Stimulated activated CD4-positive, alpha-beta T cell treated with anti-CD3 and anti-CD28 coated beads, Interleukin-1b, Interleukin-23, amount 100 ng/mL, for 24 hours (primary cell): ENCODE results near the gene ZWINT.

Source experiments
- DNase-seq, 4 experiments: peaks; one replicate each; pipeline ENCODE4 v3.0.0-alpha.2; 2020; ENCODE audit warnings: low read depth in 4 of 4, low spot score in 1 of 4

ZWINT gene

DNA sequence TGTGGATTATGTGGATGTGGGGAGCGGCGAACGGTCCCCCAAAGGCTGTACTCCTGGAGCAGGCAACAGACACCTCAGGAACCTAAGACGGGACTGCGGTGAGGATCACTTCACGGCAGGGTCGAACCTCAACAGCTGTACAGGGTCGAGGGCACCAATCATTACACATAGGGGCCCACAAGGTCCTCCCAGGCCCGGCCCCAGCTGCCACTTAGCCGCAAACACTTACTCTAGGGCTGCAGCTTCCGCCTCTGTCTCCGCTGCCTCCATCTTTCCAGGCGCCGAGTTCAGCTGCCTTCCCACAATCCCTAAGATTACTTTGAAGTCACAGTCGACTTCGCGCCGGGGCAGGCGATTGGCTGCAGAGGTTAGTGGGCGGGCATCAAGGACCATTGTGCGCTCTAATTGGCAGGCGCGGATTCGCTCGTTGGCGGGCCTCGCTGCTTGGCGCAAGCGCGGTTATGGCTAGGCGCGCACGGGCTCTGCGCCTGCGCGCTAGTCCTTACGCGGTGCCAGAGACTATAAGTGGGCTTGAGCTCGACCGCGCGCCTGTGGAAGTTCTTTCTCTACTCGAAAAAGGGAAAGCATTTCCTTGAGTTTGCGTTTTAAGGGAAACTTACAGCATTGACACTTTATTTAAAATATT lies at the start of gene ZWINT:
Gene ZWINT (minus strand): TSS at position 293 of the 646 bp plus-strand sequence. CDS start 23 bp downstream, at position 270.
- DNase-seq: peak; percentile 76 to 88 (median 83)

DNA sequence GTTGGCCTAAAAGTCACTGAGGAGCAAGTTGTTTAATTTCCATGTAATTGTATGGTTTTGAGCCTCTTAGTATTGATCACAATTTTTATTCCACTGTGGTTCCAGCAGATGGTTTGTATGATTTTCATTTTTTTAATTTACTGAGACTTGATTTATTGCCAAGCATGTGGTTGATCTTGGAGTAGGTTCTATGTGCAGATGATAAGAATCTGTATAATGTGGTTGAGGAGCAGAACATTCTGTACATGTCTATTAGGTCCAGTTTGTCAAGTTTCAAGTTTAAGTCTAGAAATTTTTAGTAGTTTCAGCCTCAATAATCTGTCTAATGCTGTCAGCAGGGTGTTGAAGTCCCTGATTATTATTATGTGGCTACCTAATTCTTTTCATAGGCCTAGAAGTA lies 22.7 kb upstream of the ZWINT start:
- DNase-seq: no peak

GRCh38 chr10:56370217-56371113 lies 9.4 kb upstream of the ZWINT start:
- DNase-seq: no peak

DNA sequence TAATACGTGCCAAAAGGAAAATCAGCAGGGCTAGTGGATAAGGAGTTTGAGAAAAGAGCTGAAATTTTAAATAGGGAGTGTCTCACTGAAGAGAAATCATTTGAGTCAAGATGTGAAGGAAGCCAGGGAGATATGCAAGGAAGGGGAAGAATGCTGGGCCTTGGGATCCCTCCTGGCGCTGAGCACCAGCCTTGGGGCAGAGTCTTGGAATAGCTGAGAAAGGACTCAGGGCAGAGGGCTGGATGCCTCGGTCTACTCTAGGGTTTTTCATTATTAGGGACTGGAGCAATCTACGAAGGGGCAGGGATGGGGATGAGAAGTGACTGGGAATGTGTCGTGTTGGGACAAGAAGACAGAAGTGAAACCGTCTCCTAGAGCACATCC lies 484 bp downstream of the ZWINT start:
- no peak for DNase-seq

DNA sequence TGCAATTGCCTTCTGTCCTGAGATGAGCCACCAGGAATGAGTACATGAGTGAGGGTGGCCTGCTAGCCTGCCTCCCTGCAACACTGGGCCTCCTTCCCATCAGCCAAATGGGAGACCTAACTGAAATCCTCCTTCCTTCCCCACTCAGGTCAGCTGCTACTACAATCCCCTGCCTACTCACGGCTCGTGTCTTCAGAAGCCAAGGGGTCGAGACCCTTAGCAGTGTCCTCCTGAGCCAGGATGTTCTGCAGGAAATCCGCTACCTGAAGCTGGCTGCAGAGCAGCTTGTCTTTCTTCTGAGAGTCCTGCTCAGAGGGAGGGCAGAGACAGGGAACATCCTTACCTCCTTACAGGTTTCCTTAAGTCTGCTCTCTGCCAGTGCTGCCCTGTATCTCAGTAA lies 1.2 kb downstream of the ZWINT start:
- DNase-seq: no peak

DNA sequence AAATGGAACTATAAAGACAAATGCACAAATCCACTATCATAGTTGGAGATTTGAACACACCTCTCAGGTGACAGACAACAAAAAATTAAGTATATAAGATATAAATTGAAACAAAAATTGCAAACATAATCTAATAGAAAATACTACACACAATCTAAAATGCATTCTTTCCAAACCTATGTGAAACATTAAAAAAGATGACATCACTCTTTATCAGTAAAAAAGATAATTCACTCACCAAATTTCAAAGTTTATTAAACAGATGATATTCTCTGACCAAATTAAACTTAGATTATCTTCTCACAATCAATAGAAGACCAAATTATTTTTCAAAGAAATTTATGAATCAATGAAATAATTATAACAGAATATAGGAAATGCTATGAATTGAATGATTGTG lies 4.0 kb downstream of the ZWINT start:
- no peak for DNase-seq

DNA sequence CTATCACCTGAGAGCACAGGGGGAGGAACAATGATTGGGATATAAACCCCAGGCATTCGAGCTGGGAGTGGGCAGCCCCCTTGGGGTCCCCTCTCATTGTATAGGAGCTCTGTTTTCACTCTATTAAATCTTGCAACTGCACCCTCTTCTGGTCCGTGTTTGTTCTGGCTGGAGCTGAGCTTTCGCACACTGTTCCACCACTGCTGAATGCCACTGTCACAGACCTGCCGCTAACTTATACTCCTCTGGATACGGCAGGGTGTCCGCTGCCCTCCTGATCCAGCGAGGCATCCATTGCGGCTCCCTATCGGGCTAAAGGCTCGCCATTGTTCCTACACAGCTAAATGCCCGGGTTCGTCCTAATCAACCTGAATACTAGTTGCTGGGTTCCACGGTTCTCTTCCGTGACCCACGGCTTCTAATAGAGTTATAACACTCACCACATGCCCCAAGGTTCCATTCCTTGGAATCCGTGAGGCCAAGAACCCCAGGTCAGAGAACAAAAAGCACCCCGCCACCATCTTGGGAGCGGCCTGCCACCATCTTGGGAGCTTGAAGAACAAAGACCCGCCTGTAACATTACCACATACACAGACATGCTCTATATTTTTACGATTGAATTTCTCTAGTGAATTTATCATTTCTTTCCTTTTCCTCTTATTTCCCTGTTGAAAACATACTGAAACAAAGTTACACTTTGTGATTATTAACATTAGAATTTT lies 9.0 kb downstream of the ZWINT start:
- DNase-seq: no peak

DNA sequence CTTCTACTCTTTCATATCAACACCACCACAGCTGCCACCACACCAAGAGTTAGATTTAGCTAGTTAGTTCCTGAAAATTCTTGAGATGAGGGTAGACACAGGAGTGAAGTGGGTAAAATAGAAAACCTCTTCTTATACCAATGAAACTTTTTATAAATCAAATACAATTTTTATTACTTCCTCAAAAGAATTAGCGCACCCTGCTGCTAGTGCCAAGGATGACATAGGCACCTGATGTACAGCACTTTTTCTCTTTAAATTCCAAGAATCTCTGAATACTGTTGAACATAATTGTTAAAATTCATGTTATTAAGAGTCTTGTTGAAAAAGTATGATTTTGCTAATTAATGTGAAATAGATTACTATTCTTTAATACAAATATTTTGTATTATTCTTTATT lies 11.4 kb downstream of the ZWINT start:
- no peak for DNase-seq

GRCh38 chr10:56348101-56348500 lies 13.0 kb downstream of the ZWINT start:
- DNase-seq: no peak

GRCh38 chr10:56346845-56347415 lies 14.1 kb downstream of the ZWINT start:
- no peak for DNase-seq

- no peak for DNase-seq
These were observed 19.4 kb downstream of the ZWINT start for GRCh38 chr10:56341612-56342011.

- no peak for DNase-seq
These were observed 31.1 kb downstream of the ZWINT start for GRCh38 chr10:56329961-56330360.

DNA sequence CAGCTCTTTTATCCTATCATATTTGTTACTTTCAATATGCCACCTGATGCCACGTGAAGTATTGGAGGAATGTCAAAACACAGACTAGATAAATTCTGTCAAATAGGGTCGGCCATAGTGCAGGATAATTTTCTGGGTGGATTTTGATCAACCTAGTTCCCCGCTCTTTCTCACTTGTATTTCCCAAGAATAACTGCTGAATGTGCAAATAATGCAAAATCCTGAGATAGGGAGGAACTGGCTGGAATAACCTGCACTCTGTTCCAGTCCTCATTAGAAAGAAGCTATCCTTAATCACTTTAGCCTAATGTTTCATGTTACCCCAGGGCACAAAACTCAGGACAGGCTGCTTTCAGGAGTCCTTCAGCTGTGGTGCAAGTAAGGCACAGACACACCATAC lies 33.9 kb downstream of the ZWINT start:
- DNase-seq: no peak

- no peak for DNase-seq
These were observed 41.7 kb downstream of the ZWINT start for GRCh38 chr10:56319386-56319785.

DNA sequence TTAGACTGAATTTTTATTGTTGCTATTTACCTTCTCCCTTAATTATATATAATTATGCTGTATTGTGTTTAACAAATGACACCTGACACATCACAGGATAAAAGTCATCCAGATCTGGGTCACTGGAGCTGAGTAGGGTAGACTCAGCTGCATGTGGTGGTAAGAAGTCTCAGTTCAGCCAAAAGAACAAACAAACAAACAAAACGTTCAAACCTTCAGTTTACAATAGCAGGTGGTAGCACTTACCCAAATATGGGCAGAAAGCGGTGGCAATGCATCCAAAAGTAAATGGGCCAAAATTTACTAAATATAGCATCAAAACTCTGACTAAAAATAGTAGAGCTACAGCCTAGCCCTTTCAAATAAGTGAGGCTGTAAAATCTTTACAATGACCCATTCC lies 42.2 kb downstream of the ZWINT start:
- DNase-seq: no peak

- DNase-seq: no peak
These were observed 43.5 kb downstream of the ZWINT start for GRCh38 chr10:56317603-56318002.

DNA sequence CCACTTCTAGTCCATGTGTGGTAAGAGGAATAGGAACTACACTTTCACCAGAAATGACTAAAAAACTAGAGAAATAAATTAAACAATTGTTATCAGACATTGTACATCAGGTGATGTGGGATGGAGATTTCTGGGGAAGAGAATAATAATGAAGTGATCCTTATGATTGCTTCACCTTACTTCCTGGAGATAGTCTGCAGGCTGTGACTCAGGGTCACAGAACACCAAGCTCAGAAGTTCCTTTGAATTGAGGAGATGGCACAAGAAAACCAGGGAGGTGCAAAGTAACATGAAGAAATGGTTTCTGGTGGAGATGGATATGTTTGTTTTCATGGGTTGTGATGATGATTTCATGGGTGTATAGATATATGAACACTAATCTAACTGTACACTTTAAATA lies 44.5 kb downstream of the ZWINT start:
- DNase-seq: no peak
